Uterus (tissue), 2 donors: Measurements from ENCODE around the gene CHMP4A.

Experiments used
- POLR2A ChIP-seq, 2 donors: fragments of 450-650 bp; IDR thresholded peaks; one replicate each; pipeline ENCODE4 v1.6.1; 2016; ENCODE audit warnings: antibody characterized with exemption in 2 of 2, mild to moderate bottlenecking in 1 of 2, moderate library complexity in 1 of 2
- TF ChIP-seq, protein P1 (sequence below), 4 experiments: fragments of 200-600 bp in 2 of 4; fragments of 450-650 bp in 2 of 4; sonication (generic) in 2 of 4; IDR thresholded peaks; one replicate each; pipeline ENCODE4 v1.5.1; 2016 to 2019; ENCODE audit warnings: antibody characterized with exemption in 4 of 4, mild to moderate bottlenecking in 2 of 4, moderate library complexity in 1 of 4

GRCh38 chr14:24247422-24247821 is 34.1 kb upstream of the CHMP4A start:
- TF ChIP-seq POLR2A (IDR thresholded peaks at IDR 0.05), result no peak
- TF ChIP-seq, protein P1, sequence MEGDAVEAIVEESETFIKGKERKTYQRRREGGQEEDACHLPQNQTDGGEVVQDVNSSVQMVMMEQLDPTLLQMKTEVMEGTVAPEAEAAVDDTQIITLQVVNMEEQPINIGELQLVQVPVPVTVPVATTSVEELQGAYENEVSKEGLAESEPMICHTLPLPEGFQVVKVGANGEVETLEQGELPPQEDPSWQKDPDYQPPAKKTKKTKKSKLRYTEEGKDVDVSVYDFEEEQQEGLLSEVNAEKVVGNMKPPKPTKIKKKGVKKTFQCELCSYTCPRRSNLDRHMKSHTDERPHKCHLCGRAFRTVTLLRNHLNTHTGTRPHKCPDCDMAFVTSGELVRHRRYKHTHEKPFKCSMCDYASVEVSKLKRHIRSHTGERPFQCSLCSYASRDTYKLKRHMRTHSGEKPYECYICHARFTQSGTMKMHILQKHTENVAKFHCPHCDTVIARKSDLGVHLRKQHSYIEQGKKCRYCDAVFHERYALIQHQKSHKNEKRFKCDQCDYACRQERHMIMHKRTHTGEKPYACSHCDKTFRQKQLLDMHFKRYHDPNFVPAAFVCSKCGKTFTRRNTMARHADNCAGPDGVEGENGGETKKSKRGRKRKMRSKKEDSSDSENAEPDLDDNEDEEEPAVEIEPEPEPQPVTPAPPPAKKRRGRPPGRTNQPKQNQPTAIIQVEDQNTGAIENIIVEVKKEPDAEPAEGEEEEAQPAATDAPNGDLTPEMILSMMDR (IDR thresholded peaks at IDR 0.05), result no peak
